Mucosa of descending colon (tissue), 3 donors: Measurements from ENCODE around the gene RIMBP3C. TPM values are rescaled to one million over a fixed set of nuclear protein-coding genes. Genes with fewer than 3 reads are reported as not detected.
"Not testable (repeated sequence)": the region's sequence is repeated elsewhere in the genome, so short reads cannot be mapped to it uniquely, and the experiment has no call there.

Source experiments
- ATAC-seq: fragments of 200-7000 bp; cut with Tn5 transposase; one replicate; pipeline ENCODE4 v1.9.1; 2020; ENCODE audit warnings: mild to moderate bottlenecking, moderate library complexity
- DNase-seq, 3 donors: peaks; one replicate each; pipeline ENCODE4 v3.0.0-alpha.2; 2020
- H3K36me3 ChIP-seq: fragments of 200-600 bp; one replicate; pipeline ENCODE4 v1.8.0; 2021; ENCODE audit warnings: low read depth, mild to moderate bottlenecking
- H3K4me1 ChIP-seq: fragments of 200-600 bp; one replicate; pipeline ENCODE4 v1.8.0; 2021; ENCODE audit warnings: low read depth, mild to moderate bottlenecking
- H3K4me3 ChIP-seq: fragments of 200-600 bp; one replicate; pipeline ENCODE4 v1.8.0; 2021; ENCODE audit warnings: mild to moderate bottlenecking
- H3K9me3 ChIP-seq: fragments of 200-600 bp; one replicate; pipeline ENCODE4 v1.8.0; 2021; ENCODE audit warnings: mild to moderate bottlenecking
- CTCF ChIP-seq: fragments of 200-600 bp; IDR thresholded peaks from one replicate; pipeline ENCODE4 v1.8.0; 2022; ENCODE audit warnings: antibody characterized with exemption, mild to moderate bottlenecking
- intact Hi-C, 2 donors: fragments of 100-400 bp; cut with DNase I in 1 of 2; cut with micrococcal nuclease in 1 of 2; formaldehyde crosslinking; loops; one replicate each; pipeline versions ENCODE4 v1.11.0 to v1.11.1; 2022; cut with DNase I, micrococcal nuclease
- long read RNA-seq, 2 donors: library from polyadenylated mRNA; unstranded; transcript quantifications; one replicate each; pipeline ENCODE4 v2.0.0, GENCODE V29; 2019 to 2021
- total RNA-seq, 3 donors: library from RNA; stranded (reverse); fragmentation: NEBNext Ultra II Directional in 2 of 3; extraction: Animal tissue kit (Norgen Biotek cat#: 25700) in 2 of 3; gene quantifications; one replicate each; pipeline versions ENCODE4 v1.2.1 to v1.2.4, GENCODE V29; 2021 to 2023
- donor health status: DM: no; HTN: no; CAD: no; lungs with moderate emphysema.
- donor health status: DM: no; HTN: no; CAD: no.
- donor health status: DM: no; HTN: yes; CAD: no.

Gene RIMBP3C
- under 1 TPM in 2 of 3 donors, not detected in 1; 0.13 to 0.22 TPM for total RNA-seq
- long read RNA-seq, donor 1 = 0 reads
- long read RNA-seq, donor 2 = 0 reads

- H3K36me3 ChIP-seq, H3K4me3 ChIP-seq, H3K4me1 ChIP-seq, DNase-seq, intact Hi-C loops, H3K9me3 ChIP-seq, ATAC-seq: not testable (repeated sequence)
Observed at GRCh38 chr22:21551361-21551760, at the start of gene RIMBP3C. RIMBP3C (minus strand) TSS chr22:21551461; CDS start chr22:21550976, 485 bp downstream.

- ATAC-seq (no peak), DNase-seq (no peak)
- Histone ChIP-seq H3K4me3 (no peak overlapping the region), H3K9me3 (no peaks in the 10 kb centered on the region), H3K4me1 (no peaks in the 10 kb centered on the region), H3K36me3 (no peaks in the 10 kb centered on the region)
- intact Hi-C loops = no loop called here
- no peak for TF ChIP-seq CTCF
Observed at GRCh38 chr22:21599053-21599893, 48.0 kb upstream of the RIMBP3C start.

- H3K4me1 ChIP-seq = no peaks in the 10 kb centered on the region
- DNase-seq (no peak), ATAC-seq (no peak)
- no peaks in the 10 kb centered on the region for H3K9me3 ChIP-seq
- intact Hi-C loops = no loop called here
- no peak for TF ChIP-seq CTCF
- H3K4me3 ChIP-seq = no peak overlapping the region
- no peaks in the 10 kb centered on the region for H3K36me3 ChIP-seq
Observed at GRCh38 chr22:21598302-21598701, 47.0 kb upstream of the RIMBP3C start.

- DNase-seq, intact Hi-C loops, ATAC-seq, H3K4me3 ChIP-seq, H3K9me3 ChIP-seq, H3K4me1 ChIP-seq, H3K36me3 ChIP-seq: not testable (repeated sequence)
Observed at GRCh38 chr22:21596356-21597135, 45.3 kb upstream of the RIMBP3C start.

- no peaks in the 10 kb centered on the region for H3K9me3 ChIP-seq
- ATAC-seq = no peak
- no peak for TF ChIP-seq CTCF
- peaks cover 6% of the 10 kb centered on the region for H3K4me1 ChIP-seq
- H3K36me3 ChIP-seq = no peaks in the 10 kb centered on the region
- H3K4me3 ChIP-seq = no peak overlapping the region
- intact Hi-C loops = no loop called here
- DNase-seq = no peak
Observed at GRCh38 chr22:21594865-21595452, 43.7 kb upstream of the RIMBP3C start.

- H3K36me3 ChIP-seq = no peaks in the 10 kb centered on the region
Observed at GRCh38 chr22:21593406-21594232, 42.4 kb upstream of the RIMBP3C start.

More at GRCh38 chr22:21593406-21594232, 42.4 kb upstream of the RIMBP3C start:
- Histone ChIP-seq H3K9me3 (no peaks in the 10 kb centered on the region), H3K4me1 (peaks cover 6% of the 10 kb centered on the region), H3K4me3 (no peak overlapping the region)
- intact Hi-C loops = no loop called here
- ATAC-seq (peak; percentile 75), DNase-seq (peak in 1 of 3 donors; percentile 31)
- TF ChIP-seq CTCF = no peak
